ENCODE measurements around the gene ZNF839.
"Not testable (repeated sequence)": the region's sequence is repeated elsewhere in the genome, so short reads cannot be mapped to it uniquely, and the experiment has no call there.

Gene ZNF839

GRCh38 chr14:102342238-102342637 is 22.7 kb downstream of the ZNF839 start:
- DNase-seq, result no peak

DNA sequence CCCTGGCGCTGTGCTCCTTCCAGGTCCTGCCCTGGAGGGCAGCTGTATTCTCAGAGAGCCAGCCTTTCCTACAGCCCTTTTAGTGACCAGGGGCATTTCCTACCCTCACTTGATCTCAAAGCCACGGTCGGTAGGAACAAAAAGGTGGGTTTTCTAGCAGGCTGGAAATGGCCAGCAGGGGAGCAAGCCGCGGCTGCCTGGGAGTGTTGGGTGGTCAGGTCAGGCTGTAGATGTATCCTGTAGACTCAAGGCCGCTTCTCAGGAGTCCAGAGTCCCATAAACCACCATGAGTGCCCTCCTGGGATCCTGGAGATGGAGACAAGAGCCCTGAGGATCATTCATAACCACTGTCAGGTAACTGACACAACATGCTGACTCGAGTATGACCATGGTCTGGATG is 24.5 kb downstream of the ZNF839 start:
- DNase-seq, result no peak

GRCh38 chr14:102344485-102344884 is 24.9 kb downstream of the ZNF839 start:
- DNase-seq, result no peak

- DNase-seq, result no peak
Measured at GRCh38 chr14:102345232-102345631, 25.7 kb downstream of the ZNF839 start.

- no peak for DNase-seq
Measured at GRCh38 chr14:102346645-102347044, 27.1 kb downstream of the ZNF839 start.

- no peak for DNase-seq
Measured at GRCh38 chr14:102348376-102348775, 28.8 kb downstream of the ZNF839 start.

DNA sequence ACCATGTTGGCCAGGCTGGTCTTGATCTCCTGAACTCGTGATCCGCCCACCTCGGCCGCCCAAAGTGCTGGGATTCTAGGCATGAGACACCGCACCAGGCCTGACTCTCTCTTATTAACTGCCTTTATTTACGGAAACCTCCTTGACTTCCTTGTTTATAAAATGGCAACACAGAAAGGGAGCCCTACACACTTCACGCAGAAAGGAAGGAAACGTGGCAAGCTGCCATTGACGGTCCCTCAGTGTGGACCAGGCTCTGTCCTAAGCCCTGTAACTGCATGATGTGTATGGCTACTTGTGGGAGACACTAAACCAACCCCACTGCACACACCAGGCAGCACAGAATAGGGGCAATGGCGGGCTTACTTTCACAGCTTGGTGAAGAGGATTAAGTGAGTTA is 31.5 kb downstream of the ZNF839 start:
- no peak for DNase-seq

DNA sequence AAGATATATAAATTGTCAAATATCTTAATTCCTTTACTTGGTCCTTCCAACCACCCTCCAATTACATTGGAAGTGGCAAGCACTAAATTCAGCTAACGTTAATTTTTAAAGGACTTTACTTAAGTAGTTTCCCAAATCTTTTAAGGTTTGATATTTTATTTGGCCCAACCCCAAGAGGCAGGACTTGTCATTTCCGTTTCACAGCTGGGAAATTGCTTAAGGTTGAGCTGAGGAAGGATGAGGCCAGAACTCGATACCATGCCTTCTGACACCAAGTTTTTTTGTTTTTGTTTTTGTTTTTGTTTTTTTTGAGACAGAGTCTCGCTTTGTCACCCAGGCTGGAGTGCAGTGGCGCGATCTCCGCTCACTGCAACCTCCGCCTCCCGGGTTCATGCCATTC is 32.0 kb downstream of the ZNF839 start:
- DNase-seq, result not testable (repeated sequence)

GRCh38 chr14:102352213-102352612 is 32.7 kb downstream of the ZNF839 start:
- no peak for DNase-seq

DNA sequence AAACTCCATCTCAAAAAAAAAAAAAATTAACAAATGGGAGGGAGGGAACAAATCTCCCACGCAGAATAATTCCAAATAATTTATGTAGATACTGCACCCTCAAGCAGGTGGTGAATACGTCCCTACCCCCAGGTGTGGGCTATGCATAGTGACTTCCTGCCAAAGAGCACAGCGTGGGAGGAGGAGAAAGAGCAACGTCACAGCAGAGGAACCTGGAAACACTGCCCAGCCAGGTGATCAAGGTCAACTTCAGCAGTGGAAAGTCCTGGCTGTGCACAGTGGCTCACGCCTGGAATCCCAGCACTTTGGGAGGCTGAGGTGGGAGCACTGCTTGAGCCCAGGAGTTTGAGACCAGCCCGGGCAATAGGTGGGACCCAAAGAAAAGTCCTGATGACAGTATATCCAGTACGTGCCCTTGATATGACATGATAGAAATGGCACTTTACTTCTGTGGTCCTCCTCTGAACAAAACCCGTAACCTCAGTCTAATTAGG is 33.6 kb downstream of the ZNF839 start:
- DNase-seq, result no peak

DNA sequence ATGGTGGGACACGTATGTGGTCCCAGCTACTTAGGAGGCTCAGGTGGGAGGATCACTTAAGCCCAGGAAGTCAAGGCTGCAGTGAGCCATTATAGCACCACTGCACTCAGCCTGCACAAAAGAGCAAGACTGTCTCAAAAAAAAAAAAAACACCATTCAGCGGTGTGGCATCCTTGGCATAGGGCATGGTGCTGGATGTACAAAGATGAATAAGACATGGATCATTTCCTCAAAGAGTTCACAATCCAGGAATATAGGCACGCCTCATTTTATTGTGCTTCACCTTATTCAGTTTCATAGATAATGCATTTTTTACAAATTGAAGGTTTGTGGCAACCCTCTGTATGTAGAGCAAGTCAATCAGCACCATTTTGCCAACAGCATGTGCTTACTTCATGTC is 36.7 kb downstream of the ZNF839 start:
- no peak for DNase-seq

DNA sequence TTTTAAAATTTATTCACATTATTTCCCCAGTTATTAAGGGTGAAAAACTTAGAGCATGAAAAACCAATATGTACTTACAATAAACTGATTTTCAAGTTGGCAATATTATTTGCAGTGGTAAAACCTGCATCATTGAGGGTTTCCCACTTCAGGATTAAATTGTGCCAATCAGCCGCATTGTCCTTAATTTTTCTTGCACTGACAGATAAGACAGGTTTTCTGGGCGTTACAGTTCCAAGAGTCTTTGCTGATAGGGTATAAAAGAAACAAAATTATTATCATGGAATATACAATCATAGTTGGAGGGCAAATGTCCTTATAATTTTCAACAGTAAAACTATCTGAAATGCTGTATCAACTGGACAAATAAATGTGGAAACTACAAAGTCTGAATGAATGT is 39.8 kb downstream of the ZNF839 start:
- no peak for DNase-seq

DNA sequence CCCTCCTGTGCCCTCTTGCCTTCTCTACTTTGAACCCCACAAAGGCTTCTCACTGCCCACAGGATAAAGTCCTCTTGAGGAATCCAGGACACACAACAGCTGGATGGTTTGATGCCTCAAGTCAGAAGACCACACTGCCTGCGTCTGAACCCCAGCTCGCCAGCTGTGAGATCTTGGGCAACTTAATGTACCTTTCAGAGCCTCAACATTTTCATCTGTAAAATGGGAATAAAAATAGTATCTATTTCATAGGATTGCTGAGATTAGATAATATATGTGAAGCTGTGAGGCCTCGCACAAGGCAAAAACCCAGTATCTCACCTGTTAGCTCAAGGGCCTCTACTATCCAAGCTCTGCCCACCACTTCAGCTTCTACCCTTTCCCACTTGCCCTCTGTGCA is 40.8 kb downstream of the ZNF839 start:
- no peak for DNase-seq

GRCh38 chr14:102362084-102362483 is 42.5 kb downstream of the ZNF839 start:
- DNase-seq, result no peak

GRCh38 chr14:102362545-102363181 is 43.1 kb downstream of the ZNF839 start, which contains the start of the genes CINP and TECPR2:
CINP (minus strand) TSS chr14:102362890; CDS start chr14:102362851, 39 bp downstream.
TECPR2 (plus strand) TSS chr14:102362941; CDS start chr14:102376722, 13,781 bp downstream.
- DNase-seq, result peak; percentile 77 to 88

DNA sequence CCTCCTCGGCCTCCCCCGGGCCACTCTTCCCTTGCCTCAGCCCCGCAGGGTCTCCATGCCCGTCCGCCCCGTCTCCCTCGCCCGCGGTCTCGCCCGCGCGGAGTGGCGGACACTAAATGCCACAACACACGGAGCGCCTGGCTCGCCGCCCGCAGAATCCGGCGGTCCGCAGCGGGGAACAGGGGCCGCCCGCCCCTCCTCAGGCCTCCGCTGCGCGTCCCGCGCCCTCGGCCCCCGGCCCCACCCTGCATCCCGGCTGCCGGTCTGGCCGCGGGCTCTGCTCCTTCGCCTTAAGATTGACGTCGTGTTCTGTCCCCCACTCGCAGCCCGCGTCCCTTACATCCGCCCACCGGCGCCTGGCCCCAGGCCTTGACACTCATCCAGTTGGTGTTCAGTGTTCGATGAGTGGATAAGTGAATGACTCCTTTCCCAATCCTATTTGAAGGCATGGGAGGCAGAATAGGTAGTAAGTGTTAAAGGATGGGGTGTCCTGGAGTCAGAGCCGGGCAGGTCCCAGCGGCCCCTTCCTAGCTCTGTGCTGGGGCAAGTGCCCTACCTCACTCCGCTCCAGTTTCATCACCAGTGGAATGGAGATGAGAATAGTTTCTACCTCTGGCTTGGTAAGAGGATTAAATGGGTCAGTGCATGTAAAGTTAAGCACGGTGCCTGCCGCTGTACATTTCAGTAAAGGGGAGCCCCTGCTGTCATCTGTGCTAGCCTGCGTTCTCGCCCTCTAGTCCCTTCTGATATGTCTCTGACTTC is 43.8 kb downstream of the ZNF839 start:
- peak in 1 of 2 experiments; percentile 6 for DNase-seq

DNA sequence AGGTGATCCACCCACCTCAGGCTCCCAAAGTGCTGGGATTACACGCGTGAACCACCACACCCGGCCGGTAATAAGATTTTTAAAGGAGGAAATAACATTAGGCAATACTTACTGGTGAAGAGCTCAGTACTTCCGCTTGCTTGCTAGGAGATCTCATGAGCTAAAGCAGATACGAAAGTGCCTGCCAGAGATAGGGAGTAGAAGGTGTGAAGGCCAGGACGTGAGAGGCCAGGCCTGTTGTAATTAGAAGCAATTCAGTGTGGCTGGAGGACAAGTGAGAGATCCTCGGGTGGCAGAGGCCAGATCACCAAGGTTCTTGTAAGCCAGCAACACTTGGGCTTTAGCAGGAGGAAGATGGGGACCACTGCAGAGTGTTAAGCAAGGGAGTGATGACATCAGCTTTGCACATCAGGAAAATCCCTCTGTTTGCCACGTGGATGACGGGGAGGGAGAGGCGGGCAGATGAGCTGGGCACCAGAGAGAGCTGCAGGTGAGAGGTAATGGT is 50.8 kb downstream of the ZNF839 start:
- no peak for DNase-seq

- DNase-seq, result no peak
Measured at GRCh38 chr14:102371361-102371760, 51.8 kb downstream of the ZNF839 start.

GRCh38 chr14:102373110-102373509 is 53.6 kb downstream of the ZNF839 start:
- DNase-seq, result no peak

- no peak for DNase-seq
Measured at GRCh38 chr14:102374264-102374663, 54.7 kb downstream of the ZNF839 start.

- DNase-seq, result no peak
Measured at GRCh38 chr14:102375119-102375518, 55.6 kb downstream of the ZNF839 start.

DNA sequence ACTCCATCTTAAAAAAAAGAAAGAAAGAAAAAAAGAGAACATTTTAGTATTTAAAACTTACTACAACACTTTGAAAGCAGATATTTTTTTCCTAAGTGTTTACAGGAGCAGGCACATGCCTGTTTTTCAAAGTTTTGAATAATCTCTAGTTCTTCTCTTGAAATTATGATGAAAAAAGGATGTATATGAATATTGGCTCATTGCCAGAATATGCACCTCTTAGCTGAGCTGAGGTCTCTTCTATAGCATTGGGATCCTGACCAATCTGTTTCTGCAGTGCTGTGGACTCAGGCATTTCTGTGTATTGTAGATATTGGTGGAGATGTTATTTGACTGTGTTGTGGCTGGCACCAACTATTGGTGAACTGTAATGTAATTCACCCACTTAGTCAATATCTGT is 58.1 kb downstream of the ZNF839 start:
- DNase-seq, result no peak

- DNase-seq, result no peak
Measured at GRCh38 chr14:102378830-102379229, 59.3 kb downstream of the ZNF839 start.

DNA sequence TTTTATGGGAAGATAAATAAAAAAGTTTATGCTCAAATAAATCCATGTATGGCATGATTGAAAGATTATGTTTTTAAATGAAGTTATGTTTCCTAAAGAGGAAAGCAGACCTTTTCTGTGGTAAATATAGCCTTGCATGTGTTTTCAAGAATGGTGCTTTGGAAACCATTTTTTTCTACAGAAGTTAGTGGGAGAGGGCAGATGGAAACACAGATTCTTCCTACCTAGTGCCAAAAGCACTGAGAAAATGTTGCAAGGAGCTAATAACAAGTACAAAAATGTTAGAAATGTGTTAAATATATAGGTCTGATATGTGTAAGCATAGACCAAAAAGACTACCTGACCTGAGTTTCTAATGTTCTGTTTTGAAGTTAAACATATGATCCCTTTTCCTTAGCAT is 67.5 kb downstream of the ZNF839 start:
- DNase-seq, result no peak
